Activated CD8-positive, alpha-beta T cell treated with anti-CD3 and anti-CD28 coated beads, Interleukin-2, amount 10 ng/mL, durations not matched to agents 7 days and 5 days (primary cell): ENCODE data around the gene RPS6KA1. TPM values are rescaled to one million over a fixed set of nuclear protein-coding genes. Genes with fewer than 3 reads are reported as not detected.

Source experiments
- ATAC-seq: fragments of 150-1000 bp; cut with Tn5 transposase; one replicate; pipeline ENCODE4 v1.10.0; 2021; ENCODE audit warnings: moderate library complexity
- CTCF ChIA-PET: fragments of 350-600 bp; sonication (Branson Sonifier 250); formaldehyde crosslinking; loops from one replicate; lab custom pipeline; 2021; ENCODE audit warnings: antibody characterized with exemption; lab: Charles Lee
- POLR2A ChIA-PET: fragments of 350-600 bp; sonication (Branson Sonifier 250); formaldehyde crosslinking; loops from one replicate; lab custom pipeline; 2021; ENCODE audit warnings: antibody characterized with exemption; lab: Charles Lee
- DNase-seq: peaks from one replicate; pipeline ENCODE4 v3.0.0-alpha.2; 2020
- H3K27ac Mint-ChIP-seq: one replicate; pipeline ENCODE4 v1.8.0; 2021; ENCODE audit warnings: mild to moderate bottlenecking, mixed read lengths
- H3K27me3 Mint-ChIP-seq: one replicate; pipeline ENCODE4 v1.8.0; 2021; ENCODE audit warnings: low read depth, mixed read lengths
- H3K36me3 Mint-ChIP-seq: one replicate; pipeline ENCODE4 v1.8.0; 2021; ENCODE audit warnings: low read depth, mixed read lengths
- H3K4me1 Mint-ChIP-seq: one replicate; pipeline ENCODE4 v1.8.0; 2021; ENCODE audit warnings: low read depth, mixed read lengths
- H3K4me3 Mint-ChIP-seq: one replicate; pipeline ENCODE4 v1.8.0; 2021; ENCODE audit warnings: mild to moderate bottlenecking, mixed read lengths
- H3K9me3 Mint-ChIP-seq: one replicate; pipeline ENCODE4 v1.8.0; 2022; ENCODE audit warnings: mixed read lengths; ENCODE audit not compliant: insufficient read depth
- total RNA-seq, 2 experiments: library from RNA; stranded (reverse); gene quantifications; one replicate each; pipeline ENCODE4 v1.2.3, GENCODE V29; 2021

RPS6KA1 gene
- total RNA-seq, 2 experiments from 2014 or later: 179 to 193 TPM

GRCh38 chr1:26553942-26554682, 24.6 kb downstream of the RPS6KA1 start:
- ChIA-PET CTCF (interaction anchor here (1.2 to 10.3 kb wide), 2 partner anchors 14 to 54 kb away, joined by 3 to 67 read pairs; no protein-coding TSS in a partner anchor), POLR2A (no interaction called here)
- Mint-ChIP-seq H3K4me1 (peaks cover 30% of the 10 kb centered on the region), H3K9me3 (no peaks in the 10 kb centered on the region), H3K27me3 (no peaks in the 10 kb centered on the region), H3K27ac (peak overlapping the region; percentile 6), H3K36me3 (peaks cover 66% of the 10 kb centered on the region), H3K4me3 (no peak overlapping the region)
- ATAC-seq: peak; percentile 52
- DNase-seq: peak; percentile 42

- no peak overlapping the region for H3K4me3 Mint-ChIP-seq
- ChIA-PET CTCF (interaction anchor here (10.3 kb wide), 1 partner anchor 15 kb away, joined by 67 read pairs; no protein-coding TSS in a partner anchor), POLR2A (interaction anchor here (1.1 to 1.6 kb wide), 2 partner anchors 7 to 54 kb away, joined by 3 to 8 read pairs; no protein-coding TSS in a partner anchor)
- peaks cover 30% of the 10 kb centered on the region for H3K4me1 Mint-ChIP-seq
- no peaks in the 10 kb centered on the region for H3K27me3 Mint-ChIP-seq
- H3K36me3 Mint-ChIP-seq: peaks cover 68% of the 10 kb centered on the region
- ATAC-seq (no peak), DNase-seq (no peak)
- no peaks in the 10 kb centered on the region for H3K9me3 Mint-ChIP-seq
- H3K27ac Mint-ChIP-seq: no peak overlapping the region
Measured at GRCh38 chr1:26554781-26555180, 25.2 kb downstream of the RPS6KA1 start.

- DNase-seq (no peak), ATAC-seq (no peak)
- CTCF ChIA-PET: interaction anchor here (10.3 kb wide), 1 partner anchor 15 kb away, joined by 67 read pairs; no protein-coding TSS in a partner anchor
- Mint-ChIP-seq H3K4me1 (peaks cover 30% of the 10 kb centered on the region), H3K27me3 (no peaks in the 10 kb centered on the region), H3K9me3 (no peaks in the 10 kb centered on the region), H3K36me3 (peaks cover 72% of the 10 kb centered on the region), H3K27ac (no peak overlapping the region), H3K4me3 (no peak overlapping the region)
- POLR2A ChIA-PET: interaction anchor here (0.6 to 1.6 kb wide), 3 partner anchors 8 to 55 kb away, joined by 3 to 8 read pairs (median 3); no protein-coding TSS in a partner anchor
Measured at GRCh38 chr1:26555550-26555981, 26.0 kb downstream of the RPS6KA1 start.

- ChIA-PET CTCF (interaction anchor here (1.0 to 10.3 kb wide), 2 partner anchors 16 to 26 kb away, joined by 3 to 67 read pairs; no protein-coding TSS in a partner anchor), POLR2A (interaction anchor here (1.1 to 1.6 kb wide), 2 partner anchors 9 to 55 kb away, joined by 3 to 8 read pairs; no protein-coding TSS in a partner anchor)
- no peaks in the 10 kb centered on the region for H3K9me3 Mint-ChIP-seq
- ATAC-seq: no peak
- no peaks in the 10 kb centered on the region for H3K27me3 Mint-ChIP-seq
- H3K27ac Mint-ChIP-seq: peak overlapping the region; percentile 36
- peaks cover 73% of the 10 kb centered on the region for H3K36me3 Mint-ChIP-seq
- peaks cover 29% of the 10 kb centered on the region for H3K4me1 Mint-ChIP-seq
- no peak overlapping the region for H3K4me3 Mint-ChIP-seq
- DNase-seq: no peak
Measured at GRCh38 chr1:26556111-26556510, 26.6 kb downstream of the RPS6KA1 start.

- ChIA-PET POLR2A (no interaction called here), CTCF (interaction anchor here (1.0 to 10.3 kb wide), 2 partner anchors 17 to 25 kb away, joined by 3 to 67 read pairs; no protein-coding TSS in a partner anchor)
- DNase-seq (no peak), ATAC-seq (no peak)
- no peak overlapping the region for H3K27ac Mint-ChIP-seq
- H3K4me3 Mint-ChIP-seq: no peak overlapping the region
- H3K4me1 Mint-ChIP-seq: peaks cover 24% of the 10 kb centered on the region
- peaks cover 73% of the 10 kb centered on the region for H3K36me3 Mint-ChIP-seq
- no peaks in the 10 kb centered on the region for H3K9me3 Mint-ChIP-seq
- no peaks in the 10 kb centered on the region for H3K27me3 Mint-ChIP-seq
Measured at GRCh38 chr1:26557008-26557407, 27.4 kb downstream of the RPS6KA1 start.

GRCh38 chr1:26558685-26559048, 29.1 kb downstream of the RPS6KA1 start:
- Mint-ChIP-seq H3K4me1 (peaks cover 14% of the 10 kb centered on the region), H3K9me3 (no peaks in the 10 kb centered on the region), H3K27me3 (no peaks in the 10 kb centered on the region), H3K4me3 (no peak overlapping the region), H3K27ac (no peak overlapping the region), H3K36me3 (peaks cover 75% of the 10 kb centered on the region)
- ATAC-seq: no peak
- ChIA-PET CTCF (interaction anchor here (1.5 kb wide), 1 partner anchor 59 kb away, joined by 3 read pairs; no protein-coding TSS in a partner anchor), POLR2A (interaction anchor here (1.0 kb wide), 1 partner anchor 11 kb away, joined by 4 read pairs; no protein-coding TSS in a partner anchor)
- DNase-seq: no peak

- Mint-ChIP-seq H3K36me3 (peaks cover 69% of the 10 kb centered on the region), H3K9me3 (no peaks in the 10 kb centered on the region), H3K4me1 (peaks cover 12% of the 10 kb centered on the region), H3K27me3 (no peaks in the 10 kb centered on the region), H3K4me3 (no peak overlapping the region), H3K27ac (no peak overlapping the region)
- DNase-seq (no peak), ATAC-seq (no peak)
- ChIA-PET POLR2A (no interaction called here), CTCF (no interaction called here)
Measured at GRCh38 chr1:26560403-26560780, 30.8 kb downstream of the RPS6KA1 start.

GRCh38 chr1:26570287-26570686, 40.7 kb downstream of the RPS6KA1 start:
- DNase-seq: no peak
- no peaks in the 10 kb centered on the region for H3K9me3 Mint-ChIP-seq
- ATAC-seq: no peak
- CTCF ChIA-PET: interaction anchor here (0.7 to 1.4 kb wide), 3 partner anchors 12 to 218 kb away, joined by 3 to 5 read pairs (median 3); no protein-coding TSS in a partner anchor
- peaks cover 72% of the 10 kb centered on the region for H3K36me3 Mint-ChIP-seq
- no peaks in the 10 kb centered on the region for H3K27me3 Mint-ChIP-seq
- POLR2A ChIA-PET: interaction anchor here (0.7 to 1.4 kb wide), 2 partner anchors 70 to 99 kb away, joined by 3 read pairs; no protein-coding TSS in a partner anchor
- H3K4me1 Mint-ChIP-seq: peaks cover 17% of the 10 kb centered on the region
- peak overlapping the region; percentile 48 for H3K27ac Mint-ChIP-seq
- H3K4me3 Mint-ChIP-seq: no peak overlapping the region

- CTCF ChIA-PET: interaction anchor here (1.4 kb wide), 1 partner anchor 11 kb away, joined by 5 read pairs; no protein-coding TSS in a partner anchor
- POLR2A ChIA-PET: interaction anchor here (0.5 to 1.4 kb wide), 2 partner anchors 16 to 72 kb away, joined by 3 read pairs; no protein-coding TSS in a partner anchor
- DNase-seq: no peak
- Mint-ChIP-seq H3K9me3 (no peaks in the 10 kb centered on the region), H3K36me3 (peaks cover 71% of the 10 kb centered on the region), H3K27me3 (no peaks in the 10 kb centered on the region), H3K4me1 (peaks cover 17% of the 10 kb centered on the region), H3K4me3 (no peak overlapping the region), H3K27ac (no peak overlapping the region)
- no peak for ATAC-seq
Measured at GRCh38 chr1:26571381-26571780, 41.8 kb downstream of the RPS6KA1 start.

- ATAC-seq (no peak), DNase-seq (no peak)
- no peak overlapping the region for H3K4me3 Mint-ChIP-seq
- no peaks in the 10 kb centered on the region for H3K27me3 Mint-ChIP-seq
- H3K27ac Mint-ChIP-seq: no peak overlapping the region
- H3K4me1 Mint-ChIP-seq: peaks cover 20% of the 10 kb centered on the region
- POLR2A ChIA-PET: no interaction called here
- CTCF ChIA-PET: interaction anchor here (1.3 to 2.0 kb wide), 2 partner anchors 25 to 32 kb away, joined by 4 to 6 read pairs; no protein-coding TSS in a partner anchor
- H3K36me3 Mint-ChIP-seq: peaks cover 54% of the 10 kb centered on the region
- H3K9me3 Mint-ChIP-seq: no peaks in the 10 kb centered on the region
Measured at GRCh38 chr1:26574018-26574417, 44.5 kb downstream of the RPS6KA1 start.

GRCh38 chr1:26574719-26575251, 45.2 kb downstream of the RPS6KA1 start:
- ATAC-seq: no peak
- Mint-ChIP-seq H3K36me3 (peaks cover 46% of the 10 kb centered on the region), H3K4me1 (peaks cover 23% of the 10 kb centered on the region), H3K27ac (no peak overlapping the region), H3K9me3 (no peaks in the 10 kb centered on the region), H3K27me3 (no peaks in the 10 kb centered on the region), H3K4me3 (no peak overlapping the region)
- no peak for DNase-seq
- ChIA-PET CTCF (interaction anchor here (1.3 to 2.0 kb wide), 2 partner anchors 25 to 32 kb away, joined by 4 to 6 read pairs; no protein-coding TSS in a partner anchor), POLR2A (interaction anchor here (0.6 kb wide), 1 partner anchor 143 kb away, joined by 4 read pairs; the partner anchor contains the start of gene DHDDS)
